Heart left ventricle (tissue), 13 donors: ENCODE data around the gene ANXA11.

Source experiments
- POLR2A ChIP-seq, 2 donors: fragments of 450-650 bp; IDR thresholded peaks; one replicate each; pipeline ENCODE4 v1.6.1; 2017; ENCODE audit warnings: antibody characterized with exemption in 2 of 2, mild to moderate bottlenecking in 2 of 2, moderate library complexity in 2 of 2
- TF ChIP-seq, protein P1 (sequence below), 12 donors: fragments of 200-600 bp; sonication (generic) in 4 of 12; IDR thresholded peaks; one replicate each; pipeline versions ENCODE4 v1.5.0 to v1.8.0; 2018 to 2022; ENCODE audit warnings: antibody characterized with exemption in 12 of 12, mild to moderate bottlenecking in 5 of 12
- donor health status: ischemic (EF 13 %, LVEDD 7.1; RV severe dilation, severe dysfunction).
- donor health status: DM: no; HTN: yes; CAD: no.
- donor health status: DM: no; HTN: no; CAD: no.
- donor health status: ischemic (EF 25% LVEDD 6.9; RV normal size, moderate dysfunction).
- donor health status: ischemic (EF 25% LVEDD 5.7; RV mildly dilated, moderate dysfunction).
- donor health status: ischemic (EF 35%, LVEDD 5.7; RV mildly dilated, moderate dysfunction).
- donor health status: nonischemic (EF 11% LVEDD 7.7; RV severe dilation, severe dysfunction).
- donor health status: DM: yes; HTN: yes; CAD: no.
- donor health status: PGD.
- donor health status: ischemic (EF 29% LVEDD 5.4; RV normal size, mild dysfunction).
- donor health status: nonischemic (EF 23%, LVEDD 6.1; RV moderate dilation, normal function).

- TF ChIP-seq, protein P1, sequence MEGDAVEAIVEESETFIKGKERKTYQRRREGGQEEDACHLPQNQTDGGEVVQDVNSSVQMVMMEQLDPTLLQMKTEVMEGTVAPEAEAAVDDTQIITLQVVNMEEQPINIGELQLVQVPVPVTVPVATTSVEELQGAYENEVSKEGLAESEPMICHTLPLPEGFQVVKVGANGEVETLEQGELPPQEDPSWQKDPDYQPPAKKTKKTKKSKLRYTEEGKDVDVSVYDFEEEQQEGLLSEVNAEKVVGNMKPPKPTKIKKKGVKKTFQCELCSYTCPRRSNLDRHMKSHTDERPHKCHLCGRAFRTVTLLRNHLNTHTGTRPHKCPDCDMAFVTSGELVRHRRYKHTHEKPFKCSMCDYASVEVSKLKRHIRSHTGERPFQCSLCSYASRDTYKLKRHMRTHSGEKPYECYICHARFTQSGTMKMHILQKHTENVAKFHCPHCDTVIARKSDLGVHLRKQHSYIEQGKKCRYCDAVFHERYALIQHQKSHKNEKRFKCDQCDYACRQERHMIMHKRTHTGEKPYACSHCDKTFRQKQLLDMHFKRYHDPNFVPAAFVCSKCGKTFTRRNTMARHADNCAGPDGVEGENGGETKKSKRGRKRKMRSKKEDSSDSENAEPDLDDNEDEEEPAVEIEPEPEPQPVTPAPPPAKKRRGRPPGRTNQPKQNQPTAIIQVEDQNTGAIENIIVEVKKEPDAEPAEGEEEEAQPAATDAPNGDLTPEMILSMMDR (IDR thresholded peaks at IDR 0.05): no peak
- TF ChIP-seq POLR2A (IDR thresholded peaks at IDR 0.05): no peak
These were observed 47.2 kb downstream of the ANXA11 start for GRCh38 chr10:80158126-80158525.
